Fibroblast of lung (primary cell): ENCODE results near the gene MLF2.

Source experiments
- CTCF ChIP-seq, 2 donors: IDR thresholded peaks in 1 of 2; conservative IDR thresholded peaks in 1 of 2; 1 replicate in 1 of 2; 2 replicates in 1 of 2; pipeline ENCODE4 v1.5.1; 2011 to 2012; ENCODE audit warnings: low read length in 2 of 2, control low read depth in 1 of 2, inconsistent platforms in 1 of 2, low read depth in 1 of 2, mild to moderate bottlenecking in 1 of 2
- EZH2 ChIP-seq: IDR thresholded peaks from 2 replicates; pipeline ENCODE4 v1.5.1; 2012; ENCODE audit warnings: low read length, control low read depth, mild to moderate bottlenecking; ENCODE audit errors: missing control alignments

DNA sequence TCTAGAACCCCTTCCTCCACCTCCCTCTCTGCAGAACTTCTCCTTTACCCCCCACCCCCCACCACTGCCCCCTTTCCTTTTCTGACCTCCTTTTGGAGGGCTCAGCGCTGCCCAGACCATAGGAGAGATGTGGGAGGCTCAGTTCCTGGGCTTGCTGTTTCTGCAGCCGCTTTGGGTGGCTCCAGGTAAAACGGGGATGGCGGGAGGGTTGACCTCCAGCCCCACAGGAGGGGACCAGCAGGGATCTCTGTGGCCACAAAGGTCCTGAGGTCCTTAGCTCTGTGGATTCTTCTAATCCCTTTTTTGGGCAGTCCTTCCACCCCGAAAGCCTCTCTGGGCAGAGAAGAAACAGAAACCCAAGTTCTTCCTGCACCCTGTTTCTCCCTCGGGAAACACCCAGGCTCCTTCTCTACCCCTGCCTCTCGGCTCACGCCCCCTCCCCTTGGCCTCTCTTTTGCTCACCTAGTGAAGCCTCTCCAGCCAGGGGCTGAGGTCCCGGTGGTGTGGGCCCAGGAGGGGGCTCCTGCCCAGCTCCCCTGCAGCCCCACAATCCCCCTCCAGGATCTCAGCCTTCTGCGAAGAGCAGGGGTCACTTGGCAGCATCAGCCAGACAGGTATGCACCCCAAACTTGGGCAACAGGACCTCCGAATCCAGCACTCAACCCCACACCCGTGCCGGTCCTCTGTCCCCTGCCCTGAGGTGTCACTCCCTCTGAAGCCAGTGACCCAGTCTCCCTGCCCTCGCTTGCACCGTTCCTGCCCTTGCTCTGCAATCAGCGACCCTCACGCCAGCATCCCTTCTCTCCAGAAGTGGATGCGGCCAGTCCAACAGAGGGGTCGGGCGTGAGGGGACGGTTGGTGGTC is 20.0 kb upstream of the MLF2 start:
- no peak for TF ChIP-seq CTCF (conservative IDR thresholded peaks at IDR 0.05 in 1 of 2, IDR thresholded peaks at IDR 0.05 in 1 of 2; ENCODE audit: low read depth in 1 of 2, low read length in 2 of 2)
- no peak for TF ChIP-seq EZH2
